Epithelial cell of esophagus (primary cell): ENCODE measurements around the gene PACSIN2.
A peak's percentile ranks its signal among the peaks of the same experiment; 100 is the strongest.

Source experiments
- DNase-seq: peaks from one replicate; pipeline ENCODE4 v3.0.0; 2010; ENCODE audit warnings: low read depth
- H3K4me3 ChIP-seq: 2 replicates; pipeline ENCODE4 v1.5.1; 2011; ENCODE audit warnings: mild to moderate bottlenecking, low read length, control low read depth
- CTCF ChIP-seq: IDR thresholded peaks from 2 replicates; pipeline ENCODE4 v1.5.1; 2011; ENCODE audit warnings: low read depth, mild to moderate bottlenecking, low read length, control low read depth, inconsistent platforms; ENCODE audit not compliant: insufficient read depth; ENCODE audit errors: missing control alignments

Gene PACSIN2

GRCh38 chr22:43011079-43011478 is 3.9 kb downstream of the PACSIN2 start:
- TF ChIP-seq CTCF, result no peak
- no peak for DNase-seq
- no peak overlapping the region for H3K4me3 ChIP-seq

- no peak for DNase-seq
- no peak overlapping the region for H3K4me3 ChIP-seq
- TF ChIP-seq CTCF, result no peak
These were observed 5.5 kb downstream of the PACSIN2 start for GRCh38 chr22:43009444-43009843.

- TF ChIP-seq CTCF, result no peak
- H3K4me3 ChIP-seq, result no peak overlapping the region
- DNase-seq, result no peak
These were observed 6.0 kb downstream of the PACSIN2 start for GRCh38 chr22:43008921-43009320.

- TF ChIP-seq CTCF, result no peak
- no peak for DNase-seq
- no peak overlapping the region for H3K4me3 ChIP-seq
These were observed 6.4 kb downstream of the PACSIN2 start for GRCh38 chr22:43008509-43008908.

- peak; percentile 30 for DNase-seq
- no peak overlapping the region for H3K4me3 ChIP-seq
- TF ChIP-seq CTCF, result no peak
These were observed 7.3 kb downstream of the PACSIN2 start for GRCh38 chr22:43007519-43008102.

- no peak for TF ChIP-seq CTCF
- DNase-seq, result no peak
- no peak overlapping the region for H3K4me3 ChIP-seq
These were observed 8.2 kb downstream of the PACSIN2 start for GRCh38 chr22:43006753-43007152.

GRCh38 chr22:43006016-43006505 is 8.9 kb downstream of the PACSIN2 start:
- H3K4me3 ChIP-seq, result no peak overlapping the region
- no peak for TF ChIP-seq CTCF
- DNase-seq, result no peak
